Urothelium cell line (cell line): ENCODE results near the gene ARMC7.

Experiments
- DNase-seq: peaks from one replicate; pipeline ENCODE4 v3.0.0; 2011; ENCODE audit warnings: low spot score, mixed read lengths
- FAIRE-seq: peaks from 2 replicates; lab custom pipeline; 2011; peaks lifted over from hg19 to GRCh38; lab: Jason Lieb, UNC

ARMC7 gene

GRCh38 chr17:75077496-75078283 lies 32.1 kb upstream of the ARMC7 start:
- no peak for FAIRE-seq
- DNase-seq, result no peak

GRCh38 chr17:75078284-75079022 lies 31.3 kb upstream of the ARMC7 start:
- FAIRE-seq, result peak; percentile 32
- peak; percentile 93 for DNase-seq

GRCh38 chr17:75079023-75079373 lies 30.8 kb upstream of the ARMC7 start:
- peak; percentile 71 for FAIRE-seq
- DNase-seq, result no peak

- no peak for DNase-seq
- no peak for FAIRE-seq
These were observed 27.9 kb upstream of the ARMC7 start for GRCh38 chr17:75081611-75082540.

GRCh38 chr17:75082683-75083082 lies 27.1 kb upstream of the ARMC7 start:
- FAIRE-seq (no peak), DNase-seq (no peak)

GRCh38 chr17:75084039-75084660 lies 25.6 kb upstream of the ARMC7 start:
- DNase-seq, result no peak
- no peak for FAIRE-seq

- FAIRE-seq, result no peak
These were observed 23.1 kb upstream of the ARMC7 start for GRCh38 chr17:75086496-75087181.

GRCh38 chr17:75087182-75087557 lies 22.6 kb upstream of the ARMC7 start:
- DNase-seq (no peak), FAIRE-seq (no peak)

More at GRCh38 chr17:75086496-75087181, 23.1 kb upstream of the ARMC7 start:
- no peak for DNase-seq

- no peak for FAIRE-seq
- no peak for DNase-seq
These were observed 22.0 kb upstream of the ARMC7 start, which contains the start of gene SLC16A5 for GRCh38 chr17:75087558-75088453. Gene SLC16A5, plus strand, starts transcription at chr17:75087954. Its CDS starts 5,683 bp downstream, at chr17:75093637.

GRCh38 chr17:75088465-75089417 lies 21.0 kb upstream of the ARMC7 start:
- DNase-seq (no peak), FAIRE-seq (no peak)

GRCh38 chr17:75090871-75091854 lies 18.6 kb upstream of the ARMC7 start:
- DNase-seq (no peak), FAIRE-seq (no peak)

- peak; percentile 97 for FAIRE-seq
- DNase-seq, result no peak
These were observed 17.9 kb upstream of the ARMC7 start for GRCh38 chr17:75091855-75092327.

- no peak for FAIRE-seq
- DNase-seq, result no peak
These were observed 16.1 kb upstream of the ARMC7 start for GRCh38 chr17:75093548-75094158.

- FAIRE-seq (no peak), DNase-seq (no peak)
These were observed 14.8 kb upstream of the ARMC7 start for GRCh38 chr17:75094871-75095399.

- peak; percentile 96 for DNase-seq
- peak; percentile 98 for FAIRE-seq
These were observed 13.6 kb upstream of the ARMC7 start for GRCh38 chr17:75096082-75096625.

GRCh38 chr17:75097865-75098264 lies 11.9 kb upstream of the ARMC7 start:
- FAIRE-seq, result no peak
- no peak for DNase-seq
